Lower lobe of right lung (tissue), 2 donors: ENCODE measurements around the gene PHIP. TPM values are rescaled to one million over a fixed set of nuclear protein-coding genes. Genes with fewer than 3 reads are reported as not detected.

Experiments
- ATAC-seq, 2 donors: fragments of 200-7000 bp; cut with Tn5 transposase; one replicate each; pipeline ENCODE4 v1.9.1; 2020 to 2022; ENCODE audit warnings: mild to moderate bottlenecking in 2 of 2, moderate library complexity in 2 of 2
- DNase-seq: peaks from one replicate; pipeline ENCODE4 v3.0.0-alpha.2; 2020
- H3K27ac ChIP-seq: fragments of 200-600 bp; one replicate; pipeline ENCODE4 v1.8.0; 2022
- H3K27me3 ChIP-seq: fragments of 200-600 bp; one replicate; pipeline ENCODE4 v1.8.0; 2022; ENCODE audit warnings: low read depth
- H3K36me3 ChIP-seq: fragments of 200-600 bp; one replicate; pipeline ENCODE4 v1.8.0; 2022; ENCODE audit warnings: mild to moderate bottlenecking
- H3K4me1 ChIP-seq: fragments of 200-600 bp; one replicate; pipeline ENCODE4 v1.8.0; 2022
- H3K4me3 ChIP-seq: fragments of 200-600 bp; one replicate; pipeline ENCODE4 v1.8.0; 2022; ENCODE audit warnings: mild to moderate bottlenecking
- H3K9me3 ChIP-seq: fragments of 200-600 bp; one replicate; pipeline ENCODE4 v1.8.0; 2022
- CTCF ChIP-seq: fragments of 200-600 bp; IDR thresholded peaks from one replicate; pipeline ENCODE4 v1.8.0; 2022; ENCODE audit warnings: antibody characterized with exemption, mild to moderate bottlenecking
- intact Hi-C: fragments of 100-400 bp; cut with DNase I; formaldehyde crosslinking; loops from one replicate; pipeline ENCODE4 v1.11.0; 2022
- total RNA-seq: library from RNA; stranded (reverse); fragmentation: NEBNext Ultra II Directional; extraction: Animal tissue kit (Norgen Biotek cat#: 25700); gene quantifications from one replicate; pipeline ENCODE4 v1.2.1, GENCODE V29; 2021
- donor health status: DM: no; HTN: yes; CAD: no; lungs with severe emphysema.

The PHIP gene
- total RNA-seq, 1 donor from 2014 or later, result 35.6 TPM

GRCh38 chr6:79031821-79032590 is 46.0 kb downstream of the PHIP start:
- H3K4me3 ChIP-seq, result no peak overlapping the region
- H3K9me3 ChIP-seq, result no peaks in the 10 kb centered on the region
- intact Hi-C loops, result no loop called here
- no peak overlapping the region for H3K27ac ChIP-seq
- DNase-seq (no peak), ATAC-seq (no peak)
- no peak for TF ChIP-seq CTCF
- peaks cover 11% of the 10 kb centered on the region for H3K36me3 ChIP-seq
- peaks cover 7% of the 10 kb centered on the region for H3K4me1 ChIP-seq
- H3K27me3 ChIP-seq, result no peaks in the 10 kb centered on the region

- no peak overlapping the region for H3K4me3 ChIP-seq
- intact Hi-C loops, result no loop called here
- H3K36me3 ChIP-seq, result peaks cover 16% of the 10 kb centered on the region
- no peak overlapping the region for H3K27ac ChIP-seq
- DNase-seq (no peak), ATAC-seq (no peak)
- H3K27me3 ChIP-seq, result no peaks in the 10 kb centered on the region
- no peaks in the 10 kb centered on the region for H3K9me3 ChIP-seq
- TF ChIP-seq CTCF, result no peak
- peaks cover 7% of the 10 kb centered on the region for H3K4me1 ChIP-seq
Measured at GRCh38 chr6:79030511-79030910, 47.5 kb downstream of the PHIP start.

- peaks cover 7% of the 10 kb centered on the region for H3K4me1 ChIP-seq
- H3K27ac ChIP-seq, result no peak overlapping the region
- DNase-seq (no peak), ATAC-seq (no peak)
- intact Hi-C loops, result no loop called here
- H3K27me3 ChIP-seq, result no peaks in the 10 kb centered on the region
- TF ChIP-seq CTCF, result no peak
- peaks cover 21% of the 10 kb centered on the region for H3K36me3 ChIP-seq
- H3K4me3 ChIP-seq, result no peak overlapping the region
- no peaks in the 10 kb centered on the region for H3K9me3 ChIP-seq
Measured at GRCh38 chr6:79030023-79030422, 48.0 kb downstream of the PHIP start.

- intact Hi-C loops, result no loop called here
- no peak for ATAC-seq
- Histone ChIP-seq H3K4me1 (peaks cover 7% of the 10 kb centered on the region), H3K27me3 (no peaks in the 10 kb centered on the region), H3K27ac (no peak overlapping the region), H3K36me3 (peaks cover 27% of the 10 kb centered on the region), H3K4me3 (no peak overlapping the region), H3K9me3 (no peaks in the 10 kb centered on the region)
- TF ChIP-seq CTCF, result no peak
- DNase-seq, result no peak
Measured at GRCh38 chr6:79028641-79029314, 49.3 kb downstream of the PHIP start.

GRCh38 chr6:79011940-79012339 is 66.1 kb downstream of the PHIP start:
- Histone ChIP-seq H3K9me3 (no peaks in the 10 kb centered on the region), H3K27ac (no peak overlapping the region), H3K4me1 (no peaks in the 10 kb centered on the region), H3K27me3 (no peaks in the 10 kb centered on the region), H3K36me3 (peaks cover 64% of the 10 kb centered on the region), H3K4me3 (no peak overlapping the region)
- ATAC-seq (no peak), DNase-seq (no peak)
- TF ChIP-seq CTCF, result no peak
- intact Hi-C loops, result no loop called here
